RWPE2 (cell line): ENCODE data around the gene TMEM163.

Experiments
- ATAC-seq: fragments of 200-7000 bp; cut with Tn5 transposase; 3 replicates; pipeline ENCODE4 v1.9.1; 2021; ENCODE audit warnings: low read depth
- DNase-seq: peaks from one replicate; pipeline ENCODE4 v3.0.0-alpha.2; 2020; ENCODE audit warnings: low spot score
- H3K27ac ChIP-seq: fragments of 450-650 bp; 2 replicates; pipeline ENCODE4 v1.5.1; 2017; ENCODE audit warnings: mild to moderate bottlenecking; ENCODE audit not compliant: poor library complexity, severe bottlenecking
- H3K27me3 ChIP-seq: fragments of 250-450 bp; sonication (Bioruptor Pico); 2 replicates; pipeline ENCODE4 v1.5.1; 2021; ENCODE audit warnings: mild to moderate bottlenecking, moderate library complexity; ENCODE audit not compliant: insufficient read depth, poor library complexity, severe bottlenecking
- H3K36me3 ChIP-seq: fragments of 250-450 bp; sonication (Bioruptor Pico); 2 replicates; pipeline ENCODE4 v1.5.1; 2020; ENCODE audit warnings: low read depth, mild to moderate bottlenecking, moderate library complexity
- H3K4me1 ChIP-seq: fragments of 250-450 bp; sonication (Bioruptor Pico); 2 replicates; pipeline ENCODE4 v1.5.1; 2021; ENCODE audit warnings: mild to moderate bottlenecking, moderate library complexity; ENCODE audit not compliant: insufficient read depth, poor library complexity, severe bottlenecking
- H3K4me3 ChIP-seq: fragments of 250-450 bp; sonication (Bioruptor Pico); 2 replicates; pipeline ENCODE4 v1.5.1; 2021; ENCODE audit warnings: mild to moderate bottlenecking, moderate library complexity; ENCODE audit not compliant: severe bottlenecking
- H3K9me3 ChIP-seq: fragments of 250-450 bp; sonication (Bioruptor Pico); 2 replicates; pipeline ENCODE4 v1.5.1; 2021; ENCODE audit warnings: mild to moderate bottlenecking, moderate library complexity; ENCODE audit not compliant: severe bottlenecking
- TF ChIP-seq, protein P1 (sequence below): fragments of 450-650 bp; IDR thresholded peaks from one replicate; pipeline ENCODE4 v1.5.1; 2017; ENCODE audit warnings: mild to moderate bottlenecking, moderate library complexity; ENCODE audit not compliant: poor library complexity, severe bottlenecking

Gene TMEM163

DNA sequence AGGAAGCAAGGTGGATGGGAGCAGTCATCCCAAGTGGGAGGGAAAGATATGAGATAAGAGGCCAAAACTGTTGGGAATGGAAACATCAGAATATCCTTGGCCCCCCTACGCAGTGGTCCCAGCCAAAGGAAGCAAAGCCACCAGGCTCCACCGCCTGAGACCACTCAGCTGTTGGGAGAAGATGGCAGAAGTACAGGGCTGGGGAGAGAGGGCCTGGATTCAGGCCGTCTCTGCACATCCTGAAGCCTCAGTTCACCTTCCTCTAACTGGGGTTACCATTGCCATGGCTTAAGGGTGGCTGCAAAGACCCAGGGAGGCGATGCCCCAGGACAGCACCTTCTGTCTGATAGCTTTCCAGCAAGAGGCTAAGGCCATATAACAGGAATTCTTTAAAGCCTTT is 271.1 kb downstream of the TMEM163 start:
- DNase-seq = no peak
- H3K27me3 ChIP-seq = no peaks in the 10 kb centered on the region
- TF ChIP-seq, protein P1, sequence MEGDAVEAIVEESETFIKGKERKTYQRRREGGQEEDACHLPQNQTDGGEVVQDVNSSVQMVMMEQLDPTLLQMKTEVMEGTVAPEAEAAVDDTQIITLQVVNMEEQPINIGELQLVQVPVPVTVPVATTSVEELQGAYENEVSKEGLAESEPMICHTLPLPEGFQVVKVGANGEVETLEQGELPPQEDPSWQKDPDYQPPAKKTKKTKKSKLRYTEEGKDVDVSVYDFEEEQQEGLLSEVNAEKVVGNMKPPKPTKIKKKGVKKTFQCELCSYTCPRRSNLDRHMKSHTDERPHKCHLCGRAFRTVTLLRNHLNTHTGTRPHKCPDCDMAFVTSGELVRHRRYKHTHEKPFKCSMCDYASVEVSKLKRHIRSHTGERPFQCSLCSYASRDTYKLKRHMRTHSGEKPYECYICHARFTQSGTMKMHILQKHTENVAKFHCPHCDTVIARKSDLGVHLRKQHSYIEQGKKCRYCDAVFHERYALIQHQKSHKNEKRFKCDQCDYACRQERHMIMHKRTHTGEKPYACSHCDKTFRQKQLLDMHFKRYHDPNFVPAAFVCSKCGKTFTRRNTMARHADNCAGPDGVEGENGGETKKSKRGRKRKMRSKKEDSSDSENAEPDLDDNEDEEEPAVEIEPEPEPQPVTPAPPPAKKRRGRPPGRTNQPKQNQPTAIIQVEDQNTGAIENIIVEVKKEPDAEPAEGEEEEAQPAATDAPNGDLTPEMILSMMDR = no peak
- no peak overlapping the region for H3K4me3 ChIP-seq
- H3K36me3 ChIP-seq = no peaks in the 10 kb centered on the region
- peaks cover 12% of the 10 kb centered on the region for H3K4me1 ChIP-seq
- H3K27ac ChIP-seq = no peak overlapping the region
- no peak for ATAC-seq
- H3K9me3 ChIP-seq = no peaks in the 10 kb centered on the region

DNA sequence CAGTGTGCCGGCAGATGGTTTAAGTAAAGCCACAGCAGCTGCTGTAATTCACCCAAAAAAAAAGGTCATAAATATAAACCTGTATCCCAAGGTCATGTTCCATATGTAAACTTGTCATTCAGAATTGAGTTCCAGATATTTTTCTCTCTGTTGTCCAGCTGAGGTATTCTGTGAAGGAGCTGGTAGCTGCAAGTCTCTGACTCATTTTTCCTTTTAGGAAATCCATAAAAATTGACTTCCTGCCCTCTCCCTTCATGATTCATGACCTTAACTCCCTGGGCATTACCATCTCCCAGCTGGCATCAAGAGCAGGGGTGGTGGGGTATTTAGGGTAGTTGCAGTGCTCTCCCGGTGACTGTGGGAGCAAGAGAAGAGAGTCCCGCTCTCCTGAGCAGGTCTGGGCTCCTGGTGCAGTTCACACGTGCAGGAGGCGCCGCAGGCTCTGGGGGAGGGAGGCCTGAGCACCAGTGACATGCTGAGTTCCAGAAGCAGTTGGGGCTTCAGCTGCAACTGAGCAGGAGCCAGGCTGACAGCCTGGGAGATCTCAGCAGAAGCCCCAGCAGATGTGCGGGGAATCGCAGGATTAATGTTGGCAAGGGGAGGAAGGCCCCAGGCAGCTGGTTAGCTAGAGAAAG is 272.3 kb downstream of the TMEM163 start:
- Histone ChIP-seq H3K9me3 (no peaks in the 10 kb centered on the region), H3K27ac (peak overlapping the region; percentile 34), H3K4me1 (peaks cover 12% of the 10 kb centered on the region), H3K36me3 (no peaks in the 10 kb centered on the region), H3K27me3 (no peaks in the 10 kb centered on the region), H3K4me3 (no peak overlapping the region)
- ATAC-seq (peak; percentile 52), DNase-seq (no peak)
- TF ChIP-seq, protein P1 = no peak

DNA sequence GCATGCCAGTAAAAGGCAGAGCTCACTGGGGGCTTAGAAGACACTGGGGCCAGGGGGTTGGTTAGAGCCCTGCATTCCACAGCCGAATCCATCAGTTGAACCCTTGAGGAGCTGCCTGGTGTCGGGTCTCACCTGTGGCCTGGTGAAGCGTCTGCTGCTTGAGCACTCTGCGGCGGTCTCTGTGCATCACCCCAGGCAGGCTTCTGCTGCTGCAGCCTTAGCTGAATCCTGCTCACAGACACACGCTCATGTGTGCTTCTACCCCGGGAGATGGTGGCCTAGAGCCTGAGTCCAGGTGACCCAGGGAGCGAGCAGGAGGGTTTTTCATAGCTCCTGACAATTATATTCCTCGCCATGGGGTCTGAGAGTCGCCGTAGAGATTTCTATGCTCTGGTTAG is 272.8 kb downstream of the TMEM163 start:
- no peak for DNase-seq
- H3K36me3 ChIP-seq = no peaks in the 10 kb centered on the region
- H3K27me3 ChIP-seq = no peaks in the 10 kb centered on the region
- TF ChIP-seq, protein P1 = no peak
- peaks cover 12% of the 10 kb centered on the region for H3K4me1 ChIP-seq
- H3K4me3 ChIP-seq = no peak overlapping the region
- H3K27ac ChIP-seq = peak overlapping the region; percentile 34
- H3K9me3 ChIP-seq = no peaks in the 10 kb centered on the region
- ATAC-seq = no peak

DNA sequence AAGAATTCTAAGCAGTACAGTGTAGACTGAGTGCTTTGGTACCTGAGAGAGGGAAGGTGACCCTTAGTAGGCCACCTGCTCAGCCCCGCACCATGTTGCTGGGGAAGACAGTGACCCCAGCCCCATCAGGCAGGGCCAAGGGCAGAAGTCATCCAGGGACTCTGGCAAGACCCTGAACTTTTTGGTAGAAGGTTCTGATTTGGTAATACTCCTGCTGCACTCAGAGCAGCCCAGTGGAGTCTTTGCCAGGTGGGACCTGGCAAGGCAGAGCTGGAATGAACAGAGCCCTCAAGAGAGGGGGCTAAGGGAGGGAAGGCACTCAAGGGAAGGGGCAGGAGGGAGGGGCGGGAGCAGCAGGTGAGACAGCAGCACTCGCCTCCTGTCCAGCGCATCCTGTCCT is 273.7 kb downstream of the TMEM163 start:
- Histone ChIP-seq H3K36me3 (no peaks in the 10 kb centered on the region), H3K27ac (no peak overlapping the region), H3K9me3 (no peaks in the 10 kb centered on the region), H3K4me3 (no peak overlapping the region), H3K27me3 (no peaks in the 10 kb centered on the region), H3K4me1 (peaks cover 12% of the 10 kb centered on the region)
- DNase-seq (no peak), ATAC-seq (no peak)
- TF ChIP-seq, protein P1 = no peak

DNA sequence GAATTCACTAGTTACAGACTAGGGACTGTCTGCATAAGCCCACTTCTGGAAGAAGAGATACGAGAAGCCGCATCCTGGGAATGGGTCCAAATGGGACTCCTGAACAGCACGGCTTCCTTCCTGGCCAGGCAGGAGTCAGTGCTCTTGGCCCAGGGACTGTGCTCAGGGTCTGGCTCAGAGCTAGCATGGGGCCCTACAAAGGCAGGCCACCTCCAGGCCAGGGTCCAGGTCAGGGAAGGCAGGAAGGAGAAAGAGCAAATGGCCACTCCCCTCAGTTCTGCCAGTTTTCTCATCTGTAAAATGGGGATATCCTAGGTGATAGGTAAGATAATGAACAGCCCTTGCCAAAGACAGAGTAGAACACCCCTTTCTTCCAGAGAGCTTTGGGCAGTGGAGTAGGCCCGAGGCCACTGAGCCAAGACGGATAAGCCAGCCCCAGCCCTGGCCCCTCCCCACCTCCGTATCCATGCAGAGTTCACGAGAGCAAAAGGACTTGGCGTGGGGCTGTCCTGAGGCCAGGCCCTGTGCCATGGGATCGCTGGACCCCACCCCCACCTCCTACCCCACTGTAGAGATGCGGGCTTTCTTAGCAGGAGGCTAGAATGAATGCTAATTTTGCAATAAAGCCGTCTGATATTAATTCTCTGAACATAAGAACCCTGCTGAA is 274.9 kb downstream of the TMEM163 start:
- no peak overlapping the region for H3K27ac ChIP-seq
- H3K4me1 ChIP-seq = peaks cover 12% of the 10 kb centered on the region
- TF ChIP-seq, protein P1 = no peak
- H3K4me3 ChIP-seq = no peak overlapping the region
- no peaks in the 10 kb centered on the region for H3K9me3 ChIP-seq
- no peaks in the 10 kb centered on the region for H3K27me3 ChIP-seq
- no peaks in the 10 kb centered on the region for H3K36me3 ChIP-seq
- no peak for ATAC-seq
- no peak for DNase-seq
